Keratinocyte (primary cell): ENCODE measurements around the gene BID. TPM values are rescaled to one million over a fixed set of nuclear protein-coding genes. Genes with fewer than 3 reads are reported as not detected.

ENCODE experiments used
- DNase-seq: peaks from one replicate; pipeline ENCODE4 v3.0.0-alpha.2; 2011; ENCODE audit warnings: low read depth, missing footprints, low spot score
- FAIRE-seq: peaks from 2 replicates; lab custom pipeline; 2011; peaks lifted over from hg19 to GRCh38; lab: Jason Lieb, UNC
- H2AFZ ChIP-seq: 2 replicates; pipeline ENCODE4 v1.6.0; 2012; ENCODE audit warnings: low read length, control low read depth, inconsistent platforms; ENCODE audit not compliant: control insufficient read depth
- H3K27ac ChIP-seq: 2 replicates; pipeline ENCODE4 v1.5.1; 2011; ENCODE audit warnings: low read length; ENCODE audit not compliant: control insufficient read depth, insufficient read depth
- H3K27me3 ChIP-seq: 3 replicates; pipeline ENCODE4 v1.6.0; 2011; ENCODE audit warnings: low read length; ENCODE audit not compliant: control insufficient read depth, insufficient read depth; ENCODE audit errors: extremely low read depth
- H3K36me3 ChIP-seq, 2 experiments: 2 replicates in 1 of 2; 3 replicates in 1 of 2; pipeline ENCODE4 v1.5.1; 2011; ENCODE audit warnings: low read length in 2 of 2, mild to moderate bottlenecking in 1 of 2; ENCODE audit not compliant: control insufficient read depth in 2 of 2, insufficient read depth in 2 of 2; ENCODE audit errors: extremely low read depth in 1 of 2
- H3K4me1 ChIP-seq: 3 replicates; pipeline ENCODE4 v1.5.1; 2011; ENCODE audit warnings: low read length; ENCODE audit not compliant: control insufficient read depth, insufficient read depth; ENCODE audit errors: extremely low read depth
- H3K4me2 ChIP-seq: 3 replicates; pipeline ENCODE4 v1.6.0; 2011; ENCODE audit warnings: low read depth, low read length; ENCODE audit not compliant: control insufficient read depth, insufficient read depth; ENCODE audit errors: extremely low read depth
- H3K4me3 ChIP-seq, 3 experiments: fragments of 200-600 bp in 1 of 3; sonication (generic) in 1 of 3; 2 replicates in 2 of 3; 3 replicates in 1 of 3; pipeline ENCODE4 v1.5.1; 2011 to 2016; ENCODE audit warnings: low read length in 3 of 3, mild to moderate bottlenecking in 3 of 3, control low read depth in 2 of 3, inconsistent platforms in 1 of 3, low read depth in 1 of 3, mixed read lengths in 1 of 3, mixed run types in 1 of 3, moderate library complexity in 1 of 3; ENCODE audit not compliant: control insufficient read depth in 2 of 3, insufficient read depth in 2 of 3; ENCODE audit errors: extremely low read depth in 1 of 3
- H3K79me2 ChIP-seq: 2 replicates; pipeline ENCODE4 v1.6.0; 2012; ENCODE audit warnings: low read length; ENCODE audit not compliant: control insufficient read depth, insufficient read depth
- H3K9ac ChIP-seq: 3 replicates; pipeline ENCODE4 v1.6.0; 2011; ENCODE audit warnings: low read length; ENCODE audit not compliant: control insufficient read depth, insufficient read depth; ENCODE audit errors: extremely low read depth
- H3K9me1 ChIP-seq: 3 replicates; pipeline ENCODE4 v1.6.0; 2011; ENCODE audit warnings: low read length; ENCODE audit not compliant: control insufficient read depth, insufficient read depth; ENCODE audit errors: extremely low read depth
- H3K9me3 ChIP-seq: 2 replicates; pipeline ENCODE4 v1.5.1; 2012; ENCODE audit warnings: low read depth, low read length; ENCODE audit not compliant: control insufficient read depth
- H4K20me1 ChIP-seq: 3 replicates; pipeline ENCODE4 v1.6.0; 2011; ENCODE audit warnings: low read length; ENCODE audit not compliant: control insufficient read depth, insufficient read depth; ENCODE audit errors: extremely low read depth
- CTCF ChIP-seq, 3 experiments: IDR thresholded peaks in 1 of 3; conservative IDR thresholded peaks in 1 of 3; optimal IDR thresholded peaks in 1 of 3; 2 replicates in 2 of 3; 3 replicates in 1 of 3; pipeline versions ENCODE3 to v1.5.1; 2011; ENCODE audit warnings: low read length in 3 of 3, mild to moderate bottlenecking in 3 of 3, moderate library complexity in 2 of 3, control low read depth in 1 of 3, inconsistent platforms in 1 of 3; ENCODE audit not compliant: insufficient read depth in 2 of 3; ENCODE audit errors: extremely low read depth in 1 of 3
- EZH2 ChIP-seq: IDR thresholded peaks from one replicate; pipeline ENCODE4 v1.6.1; 2012; ENCODE audit warnings: inconsistent platforms, mild to moderate bottlenecking, low read length, moderate library complexity
- dilution Hi-C: fragments of 300-500 bp; cut with MboI; formaldehyde crosslinking; loops from one replicate; pipeline ENCODE4 v1.7.0; 2020; ENCODE audit warnings: low sequenced_read_pairs; ENCODE audit not compliant: extremely low pct_ligation_motif_present
- polyA plus RNA-seq, 5 experiments: library from polyadenylated mRNA; depleted of rRNA in 3 of 5; stranded (reverse) in 3 of 5; stranded (forward) in 1 of 5; unstranded in 1 of 5; fragments of >200 nt; gene quantifications; 1 replicate in 1 of 5; 2 replicates in 3 of 5; 3 replicates in 1 of 5; pipeline versions ENCODE4 v1.2.1 to v1.2.3, GENCODE V29; 2011 to 2012; ENCODE audit warnings: missing spikeins in 2 of 5, low read depth in 1 of 5, low replicate concordance in 1 of 5

Gene BID
- polyA plus RNA-seq, 1 donor (not counting 4 experiments of a cell fraction or from before 2014, with no cell fraction given): 46.0 TPM

DNA sequence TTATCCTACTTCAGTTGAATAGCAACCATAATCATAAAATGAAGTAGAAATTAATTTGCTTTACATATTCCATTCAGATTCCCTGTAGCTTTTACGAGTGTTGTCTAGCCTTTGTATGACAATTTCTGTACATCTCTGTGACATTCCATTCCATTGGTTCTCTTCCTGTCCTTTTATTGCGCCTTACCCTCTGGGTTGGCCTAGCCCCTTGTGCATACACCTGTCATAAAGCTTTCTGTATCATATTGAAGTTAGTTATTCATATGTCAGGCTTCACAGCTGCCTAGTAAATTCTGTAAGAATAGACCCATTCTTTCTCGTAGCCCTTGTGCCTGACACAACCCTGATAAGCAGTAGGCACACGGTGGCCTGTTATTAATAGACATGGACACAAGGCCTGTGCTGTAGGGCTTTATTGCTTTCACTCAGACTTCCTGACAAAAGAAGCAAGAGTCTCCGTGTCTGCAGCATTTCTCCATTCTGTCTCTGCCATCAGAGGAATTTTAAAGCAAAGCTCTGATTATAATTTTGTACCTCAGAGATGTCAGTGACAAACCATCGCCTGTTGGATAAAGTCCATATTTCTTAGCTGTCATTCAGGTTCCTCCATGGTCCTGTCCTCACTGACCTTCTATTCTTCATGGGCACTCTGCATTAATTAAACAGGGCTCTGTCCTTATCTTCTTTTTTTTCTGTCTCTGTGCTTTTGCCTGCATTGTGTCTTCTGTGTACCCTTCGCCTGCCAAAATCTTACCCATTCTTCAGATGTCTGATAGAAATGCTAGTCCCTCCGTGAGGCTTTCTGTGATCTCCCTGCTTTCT is 49.4 kb downstream of the BID start:
- FAIRE-seq (no peak), DNase-seq (no peak)
- Histone ChIP-seq H2AFZ (no peak overlapping the region), H3K4me2 (no peak overlapping the region), H3K9ac (no peak overlapping the region), H3K4me3 (no peak overlapping the region), H3K79me2 (no peaks in the 10 kb centered on the region), H4K20me1 (peaks cover 2% of the 10 kb centered on the region), H3K27ac (no peak overlapping the region), H3K4me1 (peaks cover 5% of the 10 kb centered on the region), H3K27me3 (no peaks in the 10 kb centered on the region), H3K36me3 (peaks cover 13 to 18% of the 10 kb centered on the region in 2 experiments), H3K9me3 (no peaks in the 10 kb centered on the region), H3K9me1 (peaks cover 2% of the 10 kb centered on the region)
- dilution Hi-C loops: no loop called here
- TF ChIP-seq EZH2: no peak
- no peak for TF ChIP-seq CTCF (optimal IDR thresholded peaks at IDR 0.05 in 1 of 3, IDR thresholded peaks at IDR 0.05 in 1 of 3, conservative IDR thresholded peaks at IDR 0.05 in 1 of 3; ENCODE audit: extremely low read depth in 1 of 3, insufficient read depth in 2 of 3, low read length in 3 of 3)

- TF ChIP-seq CTCF (optimal IDR thresholded peaks at IDR 0.05 in 1 of 3, IDR thresholded peaks at IDR 0.05 in 1 of 3, conservative IDR thresholded peaks at IDR 0.05 in 1 of 3; ENCODE audit: extremely low read depth in 1 of 3, insufficient read depth in 2 of 3, low read length in 3 of 3): no peak
- TF ChIP-seq EZH2: no peak
- Histone ChIP-seq H2AFZ (no peak overlapping the region), H3K9ac (no peak overlapping the region), H3K27me3 (no peaks in the 10 kb centered on the region), H3K79me2 (no peaks in the 10 kb centered on the region), H4K20me1 (peaks cover 2% of the 10 kb centered on the region), H3K4me3 (no peak overlapping the region), H3K9me3 (no peaks in the 10 kb centered on the region), H3K27ac (no peak overlapping the region), H3K9me1 (peaks cover 2% of the 10 kb centered on the region), H3K36me3 (peaks cover 13 to 14% of the 10 kb centered on the region in 2 experiments), H3K4me2 (no peak overlapping the region), H3K4me1 (peaks cover 5% of the 10 kb centered on the region)
- FAIRE-seq (no peak), DNase-seq (no peak)
- dilution Hi-C loops: no loop called here
These were observed 50.0 kb downstream of the BID start for GRCh38 chr22:17724241-17724640.
